Astrocyte (in vitro differentiated cells and primary cell): Measurements from ENCODE around the gene DIP2B. TPM values are rescaled to one million over a fixed set of nuclear protein-coding genes. Genes with fewer than 3 reads are reported as not detected.
A peak's percentile ranks its signal among the peaks of the same experiment; 100 is the strongest.

ENCODE experiments used
- DNase-seq: peaks from one replicate; pipeline ENCODE4 v3.0.0-alpha.2; 2010; ENCODE audit warnings: low read depth
- FAIRE-seq: peaks from 2 replicates; lab custom pipeline; 2011; peaks lifted over from hg19 to GRCh38; lab: Jason Lieb, UNC
- H2AFZ ChIP-seq: 2 replicates; pipeline ENCODE4 v1.6.0; 2012; ENCODE audit warnings: low read depth, low read length, inconsistent platforms
- H3K27ac ChIP-seq: 2 replicates; pipeline ENCODE4 v1.5.1; 2011; ENCODE audit warnings: low read depth, low read length, inconsistent platforms
- H3K27me3 ChIP-seq: 2 replicates; pipeline ENCODE4 v1.6.0; 2011; ENCODE audit warnings: low read length, inconsistent platforms; ENCODE audit not compliant: insufficient read depth
- H3K36me3 ChIP-seq: 2 replicates; pipeline ENCODE4 v1.5.1; 2011; ENCODE audit warnings: low read length, inconsistent platforms; ENCODE audit not compliant: insufficient read depth
- H3K4me1 ChIP-seq: 2 replicates; pipeline ENCODE4 v1.5.1; 2011; ENCODE audit warnings: low read length, inconsistent platforms; ENCODE audit not compliant: insufficient read depth
- H3K4me2 ChIP-seq: 2 replicates; pipeline ENCODE4 v1.6.0; 2012; ENCODE audit warnings: low read length, inconsistent platforms
- H3K4me3 ChIP-seq: 2 replicates; pipeline ENCODE4 v1.5.1; 2011; ENCODE audit warnings: low read depth, mild to moderate bottlenecking, low read length, inconsistent platforms; ENCODE audit not compliant: insufficient read depth
- H3K79me2 ChIP-seq: 2 replicates; pipeline ENCODE4 v1.6.0; 2012; ENCODE audit warnings: mild to moderate bottlenecking, low read length, inconsistent platforms; ENCODE audit not compliant: insufficient read depth
- H3K9ac ChIP-seq: 2 replicates; pipeline ENCODE4 v1.6.0; 2012; ENCODE audit warnings: mild to moderate bottlenecking, low read length, inconsistent platforms
- H3K9me3 ChIP-seq: 2 replicates; pipeline ENCODE4 v1.5.1; 2012; ENCODE audit warnings: low read depth, mild to moderate bottlenecking, low read length, inconsistent platforms; ENCODE audit not compliant: insufficient read depth
- H4K20me1 ChIP-seq: 2 replicates; pipeline ENCODE4 v1.6.0; 2012; ENCODE audit warnings: low read length, inconsistent platforms; ENCODE audit not compliant: insufficient read depth
- H3K27ac Mint-ChIP-seq: one replicate; pipeline ENCODE4 v1.8.0; 2021; ENCODE audit warnings: mild to moderate bottlenecking, mixed read lengths; ENCODE audit not compliant: unreplicated experiment
- H3K27me3 Mint-ChIP-seq: one replicate; pipeline ENCODE4 v1.8.0; 2021; ENCODE audit warnings: low read depth, mixed read lengths; ENCODE audit not compliant: unreplicated experiment
- H3K36me3 Mint-ChIP-seq: one replicate; pipeline ENCODE4 v1.8.0; 2021; ENCODE audit warnings: low read depth, mixed read lengths; ENCODE audit not compliant: unreplicated experiment
- H3K4me1 Mint-ChIP-seq: one replicate; pipeline ENCODE4 v1.8.0; 2021; ENCODE audit warnings: low read depth, mixed read lengths; ENCODE audit not compliant: unreplicated experiment
- H3K4me3 Mint-ChIP-seq: one replicate; pipeline ENCODE4 v1.8.0; 2021; ENCODE audit warnings: mild to moderate bottlenecking, moderate library complexity, mixed read lengths; ENCODE audit not compliant: unreplicated experiment
- H3K9me3 Mint-ChIP-seq: one replicate; pipeline ENCODE4 v1.8.0; 2021; ENCODE audit warnings: mild to moderate bottlenecking, mixed read lengths; ENCODE audit not compliant: unreplicated experiment
- CTCF ChIP-seq: IDR thresholded peaks from 2 replicates; pipeline ENCODE4 v1.5.1; 2011; ENCODE audit warnings: low read depth, mild to moderate bottlenecking, inconsistent platforms, low read length, moderate library complexity; ENCODE audit not compliant: insufficient read depth
- EZH2 ChIP-seq: IDR thresholded peaks from 2 replicates; pipeline ENCODE4 v1.6.1; 2012; ENCODE audit warnings: mild to moderate bottlenecking, low read length, inconsistent platforms; ENCODE audit not compliant: insufficient read depth
- total RNA-seq: library from RNA; stranded (reverse); gene quantifications from 2 replicates; pipeline ENCODE4 v1.2.1, GENCODE V29; 2021

DIP2B gene
- total RNA-seq, 1 donor from 2014 or later, result 53.2 TPM

GRCh38 chr12:50635857-50636256, 131.1 kb downstream of the DIP2B start:
- no peak for DNase-seq
- Histone ChIP-seq H3K27me3 (no peaks in the 10 kb centered on the region), H3K4me1 (peaks cover 13% of the 10 kb centered on the region), H3K36me3 (peaks cover 2% of the 10 kb centered on the region), H3K4me2 (no peak overlapping the region), H2AFZ (no peak overlapping the region), H3K9me3 (no peaks in the 10 kb centered on the region), H4K20me1 (peaks cover 4% of the 10 kb centered on the region), H3K27ac (no peak overlapping the region), H3K4me3 (no peak overlapping the region), H3K79me2 (peaks cover 13% of the 10 kb centered on the region), H3K9ac (no peak overlapping the region)
- Mint-ChIP-seq H3K27me3 (no peaks in the 10 kb centered on the region), H3K27ac (peak overlapping the region; percentile 15), H3K4me1 (peaks cover 61% of the 10 kb centered on the region), H3K4me3 (no peak overlapping the region), H3K9me3 (no peaks in the 10 kb centered on the region), H3K36me3 (peaks cover 3% of the 10 kb centered on the region)
- no peak for TF ChIP-seq EZH2
- TF ChIP-seq CTCF, result no peak
- FAIRE-seq, result no peak

GRCh38 chr12:50636505-50636904, 131.7 kb downstream of the DIP2B start:
- Mint-ChIP-seq H3K27ac (peak overlapping the region; percentile 66), H3K4me1 (peaks cover 66% of the 10 kb centered on the region), H3K4me3 (peak overlapping the region; percentile 23), H3K9me3 (no peaks in the 10 kb centered on the region), H3K27me3 (no peaks in the 10 kb centered on the region), H3K36me3 (no peaks in the 10 kb centered on the region)
- no peaks in the 10 kb centered on the region for H3K27me3 ChIP-seq
- no peak overlapping the region for H3K4me3 ChIP-seq
- DNase-seq, result no peak
- H3K79me2 ChIP-seq, result peaks cover 13% of the 10 kb centered on the region
- H4K20me1 ChIP-seq, result peaks cover 4% of the 10 kb centered on the region
- no peaks in the 10 kb centered on the region for H3K9me3 ChIP-seq
- H3K36me3 ChIP-seq, result peaks cover 2% of the 10 kb centered on the region
- FAIRE-seq, result no peak
- TF ChIP-seq CTCF (no peak), EZH2 (no peak)
- H3K4me2 ChIP-seq, result no peak overlapping the region
- H3K27ac ChIP-seq, result no peak overlapping the region
- no peak overlapping the region for H2AFZ ChIP-seq
- no peak overlapping the region for H3K9ac ChIP-seq
- peaks cover 15% of the 10 kb centered on the region for H3K4me1 ChIP-seq

- Histone ChIP-seq H3K4me2 (no peak overlapping the region), H3K9me3 (no peaks in the 10 kb centered on the region), H3K4me1 (peaks cover 26% of the 10 kb centered on the region), H3K79me2 (peaks cover 13% of the 10 kb centered on the region), H3K27ac (no peak overlapping the region), H3K36me3 (no peaks in the 10 kb centered on the region), H3K4me3 (no peak overlapping the region), H3K27me3 (no peaks in the 10 kb centered on the region), H4K20me1 (peaks cover 4% of the 10 kb centered on the region), H3K9ac (no peak overlapping the region), H2AFZ (no peak overlapping the region)
- H3K4me3 Mint-ChIP-seq, result peak overlapping the region; percentile 29
- H3K27ac Mint-ChIP-seq, result no peak overlapping the region
- peak; percentile 63 for FAIRE-seq
- no peaks in the 10 kb centered on the region for H3K9me3 Mint-ChIP-seq
- TF ChIP-seq CTCF (peak; percentile 59), EZH2 (no peak)
- no peaks in the 10 kb centered on the region for H3K27me3 Mint-ChIP-seq
- peak; percentile 41 for DNase-seq
- H3K36me3 Mint-ChIP-seq, result no peaks in the 10 kb centered on the region
- H3K4me1 Mint-ChIP-seq, result peaks cover 77% of the 10 kb centered on the region
Observed at GRCh38 chr12:50637870-50638481, 133.2 kb downstream of the DIP2B start.
